IMR-90 (cell line): ENCODE data around the gene ATP8B4. TPM values are rescaled to one million over a fixed set of nuclear protein-coding genes. Genes with fewer than 3 reads are reported as not detected.

Experiments
- ATAC-seq: fragments of 200-7000 bp; cut with Tn5 transposase; 2 replicates; pipeline ENCODE4 v1.9.1; 2020; ENCODE audit warnings: low read depth, mild to moderate bottlenecking, moderate library complexity
- BruUV-seq: library from RNA; stranded (reverse); fragments of 400-500 nt; replicated peaks from 2 replicates; lab custom pipeline; 2021; lab: Mats Ljungman, UMichigan
- CTCF ChIA-PET: fragments of 300-600 bp; formaldehyde crosslinking; extraction: SDS; loops from one replicate; lab custom pipeline; 2021; ENCODE audit warnings: antibody characterized with exemption; lab: Yijun Ruan, JAX
- POLR2A ChIA-PET: fragments of 300-600 bp; sonication (Branson Sonifier 250); formaldehyde crosslinking; loops from one replicate; lab custom pipeline; 2022; ENCODE audit warnings: antibody characterized with exemption; ENCODE audit not compliant: unreplicated experiment; lab: Charles Lee
- DNase-seq: peaks from one replicate; pipeline ENCODE4 v3.0.0; 2013
- H2AFZ ChIP-seq: replicated peaks from 2 replicates; pipeline ENCODE3; 2013; ENCODE audit warnings: low read length, mild to moderate bottlenecking; ENCODE audit not compliant: poor library complexity
- H2AK5ac ChIP-seq: 2 replicates; pipeline ENCODE4 v1.6.1; 2013; ENCODE audit warnings: low read depth, low read length, inconsistent platforms
- H2AK9ac ChIP-seq: replicated peaks from 2 replicates; pipeline ENCODE3; 2013; ENCODE audit warnings: mild to moderate bottlenecking, low read depth, low read length, moderate library complexity; ENCODE audit not compliant: poor library complexity
- H2BK120ac ChIP-seq: 2 replicates; pipeline ENCODE4 v1.6.1; 2013; ENCODE audit warnings: low read depth, low read length, inconsistent platforms
- H2BK15ac ChIP-seq: 3 replicates; pipeline ENCODE4 v1.6.1; 2013; ENCODE audit warnings: low read depth, low read length, inconsistent platforms
- H2BK20ac ChIP-seq: 2 replicates; pipeline ENCODE4 v1.6.1; 2013; ENCODE audit warnings: low read depth, mild to moderate bottlenecking, inconsistent platforms, low read length, moderate library complexity
- H2BK5ac ChIP-seq: 2 replicates; pipeline ENCODE4 v1.6.1; 2013; ENCODE audit warnings: mild to moderate bottlenecking, low read depth, low read length, inconsistent platforms; ENCODE audit not compliant: poor library complexity, severe bottlenecking
- H3K14ac ChIP-seq: replicated peaks from 2 replicates; pipeline ENCODE4 v1.6.1; 2013; ENCODE audit warnings: low read depth, low read length, inconsistent platforms
- H3K18ac ChIP-seq: 2 replicates; pipeline ENCODE4 v1.6.1; 2013; ENCODE audit warnings: low read depth, low read length, control low read depth
- H3K23ac ChIP-seq: 2 replicates; pipeline ENCODE4 v1.6.1; 2013; ENCODE audit warnings: low read depth, low read length, inconsistent platforms
- H3K27ac ChIP-seq: 2 replicates; pipeline ENCODE4 v1.5.1; 2013; ENCODE audit warnings: mild to moderate bottlenecking, control low read depth, low read length; ENCODE audit not compliant: insufficient read depth
- H3K27me3 ChIP-seq: 2 replicates; pipeline ENCODE4 v1.6.1; 2013; ENCODE audit warnings: low read length; ENCODE audit not compliant: control insufficient read depth, insufficient read depth
- H3K36me3 ChIP-seq: 2 replicates; pipeline ENCODE4 v1.6.1; 2013; ENCODE audit warnings: low read length, mixed read lengths; ENCODE audit not compliant: control insufficient read depth, insufficient read depth
- H3K4ac ChIP-seq: 2 replicates; pipeline ENCODE4 v1.6.1; 2013; ENCODE audit warnings: low read depth, low read length, inconsistent platforms
- H3K4me1 ChIP-seq: 2 replicates; pipeline ENCODE4 v1.6.1; 2013; ENCODE audit warnings: low read length, mixed read lengths; ENCODE audit not compliant: control insufficient read depth, insufficient read depth
- H3K4me2 ChIP-seq: 2 replicates; pipeline ENCODE4 v1.6.1; 2013; ENCODE audit warnings: low read depth, mild to moderate bottlenecking, control low read depth, low read length, moderate library complexity
- H3K4me3 ChIP-seq: 2 replicates; pipeline ENCODE4 v1.5.1; 2013; ENCODE audit warnings: low read depth, mild to moderate bottlenecking, control low read depth, low read length, moderate library complexity; ENCODE audit not compliant: insufficient read depth
- H3K56ac ChIP-seq: 2 replicates; pipeline ENCODE4 v1.6.1; 2013; ENCODE audit warnings: low read length, inconsistent platforms; ENCODE audit not compliant: insufficient read depth; ENCODE audit errors: extremely low read depth
- H3K79me1 ChIP-seq, 2 experiments: 2 replicates each; pipeline ENCODE4 v1.6.1; 2013; ENCODE audit warnings: low read length in 2 of 2, inconsistent platforms in 1 of 2, low read depth in 1 of 2
- H3K9ac ChIP-seq: 2 replicates; pipeline ENCODE4 v1.6.1; 2013; ENCODE audit warnings: low read depth, low read length, control low read depth
- H3K9me1 ChIP-seq: 2 replicates; pipeline ENCODE4 v1.6.1; 2013; ENCODE audit warnings: low read length, inconsistent platforms; ENCODE audit not compliant: insufficient read depth
- H3K9me3 ChIP-seq: 2 replicates; pipeline ENCODE4 v1.6.1; 2013; ENCODE audit warnings: low read length; ENCODE audit not compliant: control insufficient read depth, insufficient read depth
- H4K20me1 ChIP-seq: 2 replicates; pipeline ENCODE4 v1.6.1; 2013; ENCODE audit warnings: low read length, inconsistent platforms; ENCODE audit not compliant: insufficient read depth
- H4K5ac ChIP-seq: 2 replicates; pipeline ENCODE4 v1.6.1; 2013; ENCODE audit warnings: mild to moderate bottlenecking, low read depth, low read length, control low read depth
- H4K8ac ChIP-seq, 2 experiments: 2 replicates each; pipeline ENCODE4 v1.6.1; 2013; ENCODE audit warnings: low read depth in 2 of 2, low read length in 2 of 2, control low read depth in 1 of 2, inconsistent platforms in 1 of 2
- H4K91ac ChIP-seq: 2 replicates; pipeline ENCODE4 v1.6.1; 2013; ENCODE audit warnings: low read depth, low read length, inconsistent platforms; ENCODE audit not compliant: insufficient read depth
- BHLHE40 ChIP-seq: fragments of 150-350 bp; IDR thresholded peaks from 2 replicates; pipeline ENCODE4 v1.6.1; 2016; ENCODE audit warnings: mild to moderate bottlenecking, low read depth, low read length
- CEBPB ChIP-seq: IDR thresholded peaks from 2 replicates; pipeline ENCODE4 v1.6.1; 2012; ENCODE audit warnings: low read depth, low read length, improper control_type of control experiment
- CHD1 ChIP-seq: IDR thresholded peaks from 2 replicates; pipeline ENCODE4 v1.6.1; 2012; ENCODE audit warnings: low read depth, low read length, improper control_type of control experiment
- ELK1 ChIP-seq: fragments of 150-350 bp; IDR thresholded peaks from 2 replicates; pipeline ENCODE4 v1.6.1; 2016; ENCODE audit warnings: low read depth, mild to moderate bottlenecking, low read length, moderate library complexity, borderline replicate concordance
- FOS ChIP-seq: fragments of 150-350 bp; IDR thresholded peaks from 2 replicates; pipeline ENCODE4 v1.6.1; 2016; ENCODE audit warnings: low read depth, low read length
- MAFK ChIP-seq: IDR thresholded peaks from 2 replicates; pipeline ENCODE4 v1.6.1; 2012; ENCODE audit warnings: low read depth, low read length, improper control_type of control experiment
- MAZ ChIP-seq: IDR thresholded peaks from 2 replicates; pipeline ENCODE4 v1.6.1; 2012; ENCODE audit warnings: low read depth, mild to moderate bottlenecking, low read length, improper control_type of control experiment, moderate library complexity, borderline replicate concordance
- MXI1 ChIP-seq: IDR thresholded peaks from 2 replicates; pipeline ENCODE4 v1.6.1; 2012; ENCODE audit warnings: low read depth, mild to moderate bottlenecking, low read length, moderate library complexity, borderline replicate concordance
- NFE2L2 ChIP-seq: fragments of 150-350 bp; IDR thresholded peaks from 2 replicates; pipeline ENCODE4 v1.6.1; 2016; ENCODE audit warnings: low read depth, mild to moderate bottlenecking, low read length
- POLR2A ChIP-seq: IDR thresholded peaks from 2 replicates; pipeline ENCODE4 v1.6.1; 2012; ENCODE audit warnings: mild to moderate bottlenecking, low read depth, low read length
- RAD21 ChIP-seq: IDR thresholded peaks from 2 replicates; pipeline ENCODE4 v1.6.1; 2012; ENCODE audit warnings: low read length, improper control_type of control experiment
- RCOR1 ChIP-seq: IDR thresholded peaks from 2 replicates; pipeline ENCODE4 v1.6.1; 2012; ENCODE audit warnings: mild to moderate bottlenecking, low read length, improper control_type of control experiment; ENCODE audit not compliant: insufficient replicate concordance
- RFX5 ChIP-seq: IDR thresholded peaks from 2 replicates; pipeline ENCODE4 v1.8.0; 2012; ENCODE audit warnings: low read depth, mild to moderate bottlenecking, low read length, moderate library complexity
- SMC3 ChIP-seq: fragments of 150-350 bp; IDR thresholded peaks from 2 replicates; pipeline ENCODE4 v1.6.1; 2016; ENCODE audit warnings: low read depth, mild to moderate bottlenecking, antibody characterized with exemption, low read length, moderate library complexity
- USF2 ChIP-seq: fragments of 150-350 bp; IDR thresholded peaks from 2 replicates; pipeline ENCODE4 v1.6.1; 2017; ENCODE audit warnings: mild to moderate bottlenecking, antibody characterized with exemption, low read length, low read depth
- WGBS, 2 experiments: methylation state at CpG; one replicate each; pipeline versions ENCODE4 v1.1.5 to v1.1.7; 2013; ENCODE audit warnings: missing lambda C conversion rate in 2 of 2; ENCODE audit not compliant: insufficient read length in 1 of 2; ENCODE audit errors: extremely low coverage in 2 of 2; 5-methylcytosine and 5-hydroxymethylcytosine counted together
- dilution Hi-C: fragments of 300-500 bp; cut with HindIII; formaldehyde crosslinking; loops from one replicate; pipeline ENCODE4 v1.14.3; 2018; ENCODE audit warnings: low sequenced_read_pairs; ENCODE audit not compliant: unreplicated experiment
- in situ Hi-C: fragments of 300-500 bp; cut with MboI; formaldehyde crosslinking; loops from 3 replicates; pipeline ENCODE4 v1.14.3; 2019; ENCODE audit warnings: low sequenced_read_pairs, inconsistent platforms, mixed read lengths
- intact Hi-C: fragments of 100-400 bp; cut with micrococcal nuclease; formaldehyde crosslinking; loops from 2 replicates; pipeline ENCODE4 v1.10.0; 2022
- polyA plus RNA-seq, 3 experiments: library from polyadenylated mRNA; depleted of rRNA; stranded (reverse); fragments of >200 nt; gene quantifications; 2 replicates each; pipeline ENCODE4 v1.2.3, GENCODE V29; 2012; ENCODE audit warnings: low replicate concordance in 1 of 3
- total RNA-seq: library from RNA; depleted of rRNA; stranded (reverse); fragments of >200 nt; gene quantifications from 2 replicates; pipeline ENCODE4 v1.2.3, GENCODE V29; 2012
- TF ChIP-seq, protein P1 (sequence below): conservative IDR thresholded peaks from 2 replicates; pipeline ENCODE4 v1.5.1; 2012; ENCODE audit warnings: mild to moderate bottlenecking, low read depth, low read length, improper control_type of control experiment

The ATP8B4 gene
- total and polyA plus RNA-seq, 2 of the 4 experiments (the other 2 are of a cell fraction) = 0.12 to 0.54 TPM

GRCh38 chr15:50024281-50024680 is 94.8 kb downstream of the ATP8B4 start:
- Histone ChIP-seq H3K27ac (peak overlapping the region; percentile 15; the same call in 1 of the 2 replicates), H4K91ac (no peak overlapping the region), H3K4me2 (peak overlapping the region; percentile 44), H2BK15ac (no peak overlapping the region), H4K8ac (no peak overlapping the region), H3K56ac (no peak overlapping the region), H3K4me1 (peaks cover 2% of the 10 kb centered on the region; the same call in 1 of the 2 replicates), H3K9me1 (no peaks in the 10 kb centered on the region), H3K14ac (peak overlapping the region; percentile 54; the same call in 1 of the 2 replicates), H3K18ac (no peak overlapping the region), H2AK5ac (no peak overlapping the region), H2AK9ac (no peak overlapping the region), H3K36me3 (no peaks in the 10 kb centered on the region), H3K9ac (peak overlapping the region; percentile 25; the same call in 1 of the 2 replicates), H3K79me1 (no peaks in the 10 kb centered on the region), H3K27me3 (no peaks in the 10 kb centered on the region), H4K5ac (peak overlapping the region; percentile 25; the same call in 1 of the 2 replicates), H2BK5ac (no peak overlapping the region), H2AFZ (no peak overlapping the region), H4K20me1 (no peaks in the 10 kb centered on the region), H2BK120ac (no peak overlapping the region), H3K23ac (0 out of 2 replicates have a peak overlapping the region, but pooled peaks have one; percentile 3), H2BK20ac (no peak overlapping the region), H3K9me3 (no peaks in the 10 kb centered on the region), H3K4me3 (no peak overlapping the region), H3K4ac (no peak overlapping the region)
- intact Hi-C loops (no loop called here), in situ Hi-C loops (no loop called here), dilution Hi-C loops (no loop called here)
- DNase-seq (peak; percentile 41), ATAC-seq (peak; percentile 35)
- TF ChIP-seq RAD21 (no peak), USF2 (no peak), RFX5 (no peak), MAFK (no peak), MAZ (no peak), SMC3 (no peak), ELK1 (no peak), FOS (no peak), MXI1 (no peak), CEBPB (no peak), POLR2A (no peak), CHD1 (no peak), BHLHE40 (no peak), NFE2L2 (no peak), RCOR1 (no peak)
- TF ChIP-seq, protein P1, sequence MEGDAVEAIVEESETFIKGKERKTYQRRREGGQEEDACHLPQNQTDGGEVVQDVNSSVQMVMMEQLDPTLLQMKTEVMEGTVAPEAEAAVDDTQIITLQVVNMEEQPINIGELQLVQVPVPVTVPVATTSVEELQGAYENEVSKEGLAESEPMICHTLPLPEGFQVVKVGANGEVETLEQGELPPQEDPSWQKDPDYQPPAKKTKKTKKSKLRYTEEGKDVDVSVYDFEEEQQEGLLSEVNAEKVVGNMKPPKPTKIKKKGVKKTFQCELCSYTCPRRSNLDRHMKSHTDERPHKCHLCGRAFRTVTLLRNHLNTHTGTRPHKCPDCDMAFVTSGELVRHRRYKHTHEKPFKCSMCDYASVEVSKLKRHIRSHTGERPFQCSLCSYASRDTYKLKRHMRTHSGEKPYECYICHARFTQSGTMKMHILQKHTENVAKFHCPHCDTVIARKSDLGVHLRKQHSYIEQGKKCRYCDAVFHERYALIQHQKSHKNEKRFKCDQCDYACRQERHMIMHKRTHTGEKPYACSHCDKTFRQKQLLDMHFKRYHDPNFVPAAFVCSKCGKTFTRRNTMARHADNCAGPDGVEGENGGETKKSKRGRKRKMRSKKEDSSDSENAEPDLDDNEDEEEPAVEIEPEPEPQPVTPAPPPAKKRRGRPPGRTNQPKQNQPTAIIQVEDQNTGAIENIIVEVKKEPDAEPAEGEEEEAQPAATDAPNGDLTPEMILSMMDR = no peak
- ChIA-PET POLR2A (no interaction called here), CTCF (no interaction called here)
- WGBS, 2 experiments = 19% methylated on average over 3 of the region's 4 CpGs; no CpG with 5 or more reads in 1 of the 2 experiments
- no TSS peak for BruUV-seq
